ENCODE data around the gene SLC29A3.

SLC29A3 gene

GRCh38 chr10:71312811-71313789, 6.0 kb upstream of the SLC29A3 start:
- TF ChIP-seq TEAD4 (IDR thresholded peaks at IDR 0.05), result no peak
- TF ChIP-seq EGR1 (IDR thresholded peaks at IDR 0.05), result no peak

- TF ChIP-seq RAD21 (IDR thresholded peaks at IDR 0.05; ENCODE audit: low read depth) (peak; percentile 85), EP300 (IDR thresholded peaks at IDR 0.05; ENCODE audit: borderline replicate concordance) (no peak)
These were observed 4.9 kb upstream of the SLC29A3 start for GRCh38 chr10:71314028-71314693.

GRCh38 chr10:71314694-71315225, 4.3 kb upstream of the SLC29A3 start:
- no peak for TF ChIP-seq REST (IDR thresholded peaks at IDR 0.05; ENCODE audit: low read depth)
- TF ChIP-seq MAX (IDR thresholded peaks at IDR 0.05), result no peak
- TF ChIP-seq EP300 (IDR thresholded peaks at IDR 0.05; ENCODE audit: borderline replicate concordance), result no peak

- TF ChIP-seq TCF12 (IDR thresholded peaks at IDR 0.05; ENCODE audit: low read depth), result no peak
- no peak for TF ChIP-seq ZBTB7A (IDR thresholded peaks at IDR 0.05; ENCODE audit: low read depth)
- TF ChIP-seq YY1 (IDR thresholded peaks at IDR 0.05; ENCODE audit: low read depth), result no peak
- TF ChIP-seq RAD21 (IDR thresholded peaks at IDR 0.05; ENCODE audit: low read depth), result no peak
- TF ChIP-seq EP300 (IDR thresholded peaks at IDR 0.05; ENCODE audit: borderline replicate concordance), result no peak
- TF ChIP-seq EGR1 (IDR thresholded peaks at IDR 0.05), result no peak
- TF ChIP-seq NFIC (IDR thresholded peaks at IDR 0.05), result no peak
- TF ChIP-seq MAX (IDR thresholded peaks at IDR 0.05), result no peak
- TF ChIP-seq TAF1 (IDR thresholded peaks at IDR 0.05; ENCODE audit: low read depth), result no peak
- no peak for TF ChIP-seq FOXM1 (IDR thresholded peaks at IDR 0.05; ENCODE audit: borderline replicate concordance, low read depth)
- TF ChIP-seq TEAD4 (IDR thresholded peaks at IDR 0.05), result no peak
- TF ChIP-seq CREB1 (IDR thresholded peaks at IDR 0.05; ENCODE audit: low read depth), result no peak
- no peak for TF ChIP-seq REST (IDR thresholded peaks at IDR 0.05; ENCODE audit: low read depth)
- TF ChIP-seq USF1 (IDR thresholded peaks at IDR 0.05), result no peak
- no peak for TF ChIP-seq CEBPB (IDR thresholded peaks at IDR 0.05)
These were observed 2.8 kb upstream of the SLC29A3 start for GRCh38 chr10:71316056-71316785.

- TF ChIP-seq CEBPB (IDR thresholded peaks at IDR 0.05) (no peak), TEAD4 (IDR thresholded peaks at IDR 0.05) (no peak), EGR1 (IDR thresholded peaks at IDR 0.05) (no peak), RAD21 (IDR thresholded peaks at IDR 0.05; ENCODE audit: low read depth) (no peak), REST (IDR thresholded peaks at IDR 0.05; ENCODE audit: low read depth) (no peak), NFIC (IDR thresholded peaks at IDR 0.05) (no peak), YY1 (IDR thresholded peaks at IDR 0.05; ENCODE audit: low read depth) (no peak), TAF1 (IDR thresholded peaks at IDR 0.05; ENCODE audit: low read depth) (no peak), USF1 (IDR thresholded peaks at IDR 0.05) (no peak), MAX (IDR thresholded peaks at IDR 0.05) (no peak), TCF12 (IDR thresholded peaks at IDR 0.05; ENCODE audit: low read depth) (no peak), EP300 (IDR thresholded peaks at IDR 0.05; ENCODE audit: borderline replicate concordance) (no peak), CREB1 (IDR thresholded peaks at IDR 0.05; ENCODE audit: low read depth) (no peak)
These were observed 2.3 kb upstream of the SLC29A3 start for GRCh38 chr10:71316786-71317160.

All from Ishikawa (cell line).